SIG-M5 treated with dmso at 0.1 percent for 504 hours (cell line): ENCODE measurements around the gene COMP.

Experiments
- DNase-seq: peaks from one replicate; lab custom pipeline; 2025; ENCODE audit not compliant: unreplicated experiment; lab: John Stamatoyannopoulos, UW

COMP gene

DNA sequence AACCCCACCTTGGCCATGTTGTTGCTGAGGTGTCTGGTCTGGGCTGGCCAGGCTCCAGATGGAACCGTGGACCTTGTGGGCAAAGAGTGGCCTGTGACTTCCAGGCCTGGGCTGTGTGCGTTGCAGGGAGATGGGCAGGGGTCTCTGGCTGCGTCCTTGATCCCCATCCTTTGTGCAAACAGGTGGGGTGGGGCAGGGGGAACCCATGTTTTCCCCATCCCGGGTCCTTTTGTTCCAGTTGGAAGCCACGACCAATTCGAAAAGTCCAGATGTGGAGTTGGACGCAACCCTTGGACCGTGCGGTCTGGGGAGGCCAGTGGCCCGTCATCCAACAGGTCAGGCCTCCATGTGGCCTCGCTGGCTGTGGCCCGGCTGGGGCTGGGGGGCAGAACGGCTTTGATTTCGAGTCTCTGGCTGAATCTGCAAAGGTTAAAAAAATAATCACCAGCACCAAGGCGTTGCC lies 13.1 kb upstream of the COMP start:
- no peak for DNase-seq

DNA sequence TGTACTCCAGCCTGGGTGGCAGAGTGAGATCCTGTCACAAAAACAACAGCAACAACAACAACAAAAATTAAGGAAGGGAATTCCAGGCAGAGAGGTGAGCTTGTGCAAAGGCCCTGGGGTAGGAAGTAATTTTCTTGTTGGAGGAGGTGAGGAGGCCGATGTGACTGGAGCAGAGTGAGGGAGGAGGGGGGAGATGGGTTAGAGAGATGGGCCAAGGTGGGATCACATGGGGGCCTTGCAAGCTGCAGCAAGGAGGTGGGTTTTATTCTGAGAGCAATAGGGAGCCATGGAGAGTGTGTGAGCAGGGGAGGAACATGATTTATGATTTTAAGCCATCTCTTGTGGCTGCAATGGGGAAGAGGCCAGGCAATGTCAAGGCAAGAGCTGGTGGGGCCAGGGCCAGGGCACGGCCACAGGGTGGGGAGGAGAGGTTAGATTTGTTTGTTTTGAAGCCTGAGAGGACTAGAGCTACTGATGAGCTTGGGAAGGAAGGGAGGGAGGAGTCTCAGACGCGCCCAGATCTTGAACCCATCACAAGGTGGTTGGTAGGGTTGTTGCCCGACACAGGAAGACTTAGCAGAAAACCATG lies 12.5 kb upstream of the COMP start:
- DNase-seq = no peak

DNA sequence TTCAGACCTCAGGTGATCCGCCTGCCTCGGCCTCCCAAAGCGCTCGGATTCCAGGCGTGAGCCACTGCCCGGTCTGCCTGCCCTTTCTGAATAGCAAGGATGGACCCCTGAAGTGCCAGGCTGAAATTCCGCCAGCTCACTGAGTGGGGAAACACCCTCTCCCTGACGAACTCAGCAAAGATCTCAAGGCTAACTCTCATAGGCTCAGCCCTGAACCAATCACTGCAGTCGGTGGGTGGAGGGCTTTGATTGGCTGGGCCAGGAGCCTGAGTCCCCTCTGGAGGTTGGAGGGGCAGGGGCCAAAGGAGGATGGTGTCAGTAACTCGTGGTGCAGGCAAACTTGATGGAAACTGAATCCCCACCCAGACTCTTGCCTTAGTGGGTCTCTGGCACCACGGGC lies 11.2 kb upstream of the COMP start:
- no peak for DNase-seq

DNA sequence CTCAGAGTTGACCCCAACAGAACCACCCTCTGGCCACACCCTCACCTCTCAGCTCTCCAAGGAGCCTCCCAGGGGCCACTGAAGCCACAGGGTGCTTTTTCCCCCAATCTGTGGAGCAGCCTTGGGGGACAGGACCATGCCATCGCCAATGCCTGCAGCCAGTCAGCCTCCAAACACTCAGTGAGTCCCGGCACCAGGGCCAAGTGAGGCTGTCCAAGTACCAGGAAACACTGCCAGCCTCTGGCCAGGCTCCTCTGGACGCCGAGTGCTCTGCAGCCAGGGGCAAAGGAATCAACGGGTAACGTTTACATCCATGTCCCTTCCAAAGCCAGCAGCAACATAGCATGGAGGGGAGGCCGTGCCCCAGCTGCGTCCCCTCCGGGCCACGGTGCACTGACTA lies 9.5 kb upstream of the COMP start:
- DNase-seq = no peak

DNA sequence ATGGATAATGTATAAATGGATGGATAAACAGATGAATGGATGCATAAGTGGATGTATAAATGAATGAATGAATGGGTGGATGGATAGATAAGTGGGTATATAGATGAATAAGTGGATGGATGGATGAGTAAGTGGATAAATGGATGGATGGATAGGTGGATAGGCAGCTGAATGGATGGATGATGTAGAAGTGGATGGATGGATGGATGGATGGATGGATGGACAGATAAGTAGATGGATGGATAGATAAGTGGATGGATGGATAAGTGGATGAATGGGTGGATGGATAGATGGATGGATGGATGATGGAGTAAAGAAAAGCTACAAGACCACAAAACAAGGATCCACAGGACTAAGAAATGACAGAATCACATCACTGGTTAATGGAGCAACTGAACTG lies 9.0 kb upstream of the COMP start:
- DNase-seq = no peak

DNA sequence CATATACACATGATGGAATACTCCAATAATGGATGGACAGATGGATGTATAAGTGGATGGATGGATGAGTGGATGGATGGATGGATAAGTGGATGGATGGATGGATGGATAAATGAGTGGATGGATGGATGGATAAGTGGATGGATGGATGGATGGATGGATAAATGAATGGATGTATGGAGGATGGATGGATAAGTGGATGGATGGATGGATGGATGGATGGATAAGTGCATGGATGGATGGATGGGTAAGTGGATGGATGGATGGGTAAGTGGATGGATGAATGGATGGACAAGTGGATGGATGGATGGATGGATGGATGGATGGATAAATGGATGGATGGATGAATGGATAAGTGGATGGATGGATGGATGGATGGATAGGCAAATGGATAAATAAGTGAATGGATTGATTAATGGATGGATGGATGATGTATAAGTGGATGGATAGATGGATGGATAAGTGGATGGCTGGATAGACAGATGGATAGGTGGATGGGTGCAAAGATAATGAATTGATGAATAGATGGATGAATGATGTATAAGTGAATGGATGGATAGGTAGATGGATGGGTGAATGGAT lies 8.4 kb upstream of the COMP start:
- no peak for DNase-seq

DNA sequence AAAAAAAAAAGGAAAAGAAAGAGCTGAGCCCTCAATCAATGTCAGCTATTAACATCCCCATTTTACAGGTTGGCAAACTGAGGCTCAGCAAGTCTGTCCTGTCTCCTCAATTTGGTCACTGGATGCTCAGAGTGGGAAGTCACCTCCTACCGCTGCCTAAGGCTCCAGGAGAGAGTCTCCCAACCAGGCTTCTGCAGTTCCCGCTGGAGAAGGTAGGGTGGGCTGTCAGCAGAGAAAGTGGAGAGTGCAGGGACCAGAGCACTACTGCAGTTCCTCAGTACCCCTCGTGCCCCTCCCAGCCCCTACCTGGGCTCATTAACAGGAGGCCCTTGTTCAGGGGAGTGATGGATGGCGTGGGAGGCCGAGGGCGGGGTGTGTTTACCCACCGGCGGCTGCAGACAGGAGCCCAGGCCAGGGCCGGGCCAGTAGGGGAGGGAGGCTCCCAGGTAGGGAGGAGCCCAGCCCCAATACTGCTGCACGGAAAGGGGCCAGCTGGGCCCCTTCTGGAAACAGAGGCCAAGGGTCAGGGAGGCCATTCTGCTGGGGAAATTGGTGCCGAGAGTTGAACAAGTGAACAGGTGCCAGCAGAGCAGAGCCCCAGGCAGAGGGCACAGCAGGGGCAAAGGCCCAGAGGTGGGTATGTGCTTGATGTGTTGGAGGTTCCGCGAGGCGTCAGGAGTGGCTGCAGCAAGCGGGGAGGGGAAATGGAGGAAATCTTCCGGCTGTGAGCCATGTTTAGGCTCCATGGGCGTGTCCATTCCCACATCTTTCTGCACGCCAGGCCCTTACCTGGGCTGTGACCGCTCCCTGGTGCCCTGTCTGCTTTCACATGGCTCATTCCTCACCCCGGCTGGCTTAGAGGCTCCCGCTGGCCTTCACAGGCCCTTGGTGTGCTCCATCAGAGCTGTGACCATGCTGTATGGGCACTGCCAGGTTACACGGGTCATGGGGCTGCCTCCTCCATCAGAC lies 7.6 kb upstream of the COMP start:
- no peak for DNase-seq

DNA sequence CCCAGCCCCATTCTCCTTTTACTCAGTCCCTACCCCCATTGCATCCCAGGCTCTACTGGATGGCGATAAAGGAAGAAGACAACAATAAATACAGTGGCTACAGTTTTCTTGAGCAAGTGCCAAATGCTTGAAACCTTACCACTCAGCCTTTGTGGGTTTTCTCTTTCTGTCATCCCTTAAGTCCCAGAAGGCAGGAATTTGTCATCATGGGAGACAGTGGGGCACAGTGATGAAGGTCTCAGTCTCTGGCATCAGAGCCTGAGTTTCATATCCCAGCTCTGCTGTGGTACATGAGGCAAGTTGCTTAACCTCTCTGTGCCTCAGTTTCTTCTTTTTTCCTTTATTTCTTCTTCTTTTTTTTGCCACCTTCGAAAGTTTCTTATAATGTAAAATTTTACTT lies 5.1 kb upstream of the COMP start:
- DNase-seq = no peak

DNA sequence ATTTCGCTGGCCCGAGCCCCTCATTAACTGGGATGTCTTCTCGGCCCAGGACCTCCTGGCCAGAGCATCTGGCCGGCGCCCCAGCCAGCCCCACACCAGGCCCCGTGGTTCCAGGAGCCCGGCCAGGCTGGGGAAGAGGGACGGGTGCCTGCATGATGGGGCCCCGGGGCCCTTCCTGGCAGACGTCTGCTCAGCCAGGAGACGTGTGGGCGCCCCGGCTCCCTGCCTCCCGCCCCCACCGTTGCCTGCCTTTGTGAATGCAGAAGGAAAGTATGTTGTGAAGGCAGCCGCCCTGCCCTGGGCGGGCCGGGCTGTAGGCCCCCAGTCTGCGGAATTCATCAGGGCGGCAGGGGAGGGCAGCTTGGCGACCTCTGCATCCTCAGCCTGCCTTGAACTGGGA lies 4.4 kb upstream of the COMP start:
- DNase-seq = no peak

DNA sequence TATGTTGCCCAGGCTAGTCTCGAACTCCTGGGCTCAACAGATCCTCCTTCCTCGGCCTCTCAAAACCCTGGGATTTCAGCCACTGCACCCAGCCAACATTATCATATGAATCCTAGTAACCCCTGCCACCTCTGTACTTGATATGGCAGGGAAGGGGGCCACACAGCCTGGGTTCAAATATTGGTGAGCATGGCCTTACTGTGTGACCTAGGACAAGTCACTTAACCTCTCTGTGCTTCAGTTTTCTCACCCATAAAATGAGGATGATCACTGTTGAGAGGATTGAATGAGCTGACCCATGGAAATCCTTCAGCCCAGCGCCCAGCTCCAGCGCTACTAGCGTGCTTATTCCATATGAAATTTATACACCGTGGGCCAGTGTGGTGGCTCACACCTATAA lies 3.6 kb upstream of the COMP start:
- DNase-seq = no peak

DNA sequence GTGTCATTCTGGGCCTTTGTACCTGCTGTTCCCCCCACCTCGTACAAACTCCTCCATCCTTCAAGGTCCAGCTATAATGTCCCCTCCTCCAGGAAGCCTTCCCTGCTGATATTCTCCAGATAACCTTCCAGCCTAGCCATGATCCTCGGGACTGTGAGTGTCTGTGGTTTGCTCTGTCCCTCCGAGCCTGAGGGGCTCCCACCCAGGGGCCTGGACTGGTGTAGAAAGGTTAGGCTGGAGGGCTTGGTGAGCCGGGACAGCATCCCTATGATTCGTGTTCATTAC lies 2.9 kb upstream of the COMP start:
- DNase-seq = no peak

DNA sequence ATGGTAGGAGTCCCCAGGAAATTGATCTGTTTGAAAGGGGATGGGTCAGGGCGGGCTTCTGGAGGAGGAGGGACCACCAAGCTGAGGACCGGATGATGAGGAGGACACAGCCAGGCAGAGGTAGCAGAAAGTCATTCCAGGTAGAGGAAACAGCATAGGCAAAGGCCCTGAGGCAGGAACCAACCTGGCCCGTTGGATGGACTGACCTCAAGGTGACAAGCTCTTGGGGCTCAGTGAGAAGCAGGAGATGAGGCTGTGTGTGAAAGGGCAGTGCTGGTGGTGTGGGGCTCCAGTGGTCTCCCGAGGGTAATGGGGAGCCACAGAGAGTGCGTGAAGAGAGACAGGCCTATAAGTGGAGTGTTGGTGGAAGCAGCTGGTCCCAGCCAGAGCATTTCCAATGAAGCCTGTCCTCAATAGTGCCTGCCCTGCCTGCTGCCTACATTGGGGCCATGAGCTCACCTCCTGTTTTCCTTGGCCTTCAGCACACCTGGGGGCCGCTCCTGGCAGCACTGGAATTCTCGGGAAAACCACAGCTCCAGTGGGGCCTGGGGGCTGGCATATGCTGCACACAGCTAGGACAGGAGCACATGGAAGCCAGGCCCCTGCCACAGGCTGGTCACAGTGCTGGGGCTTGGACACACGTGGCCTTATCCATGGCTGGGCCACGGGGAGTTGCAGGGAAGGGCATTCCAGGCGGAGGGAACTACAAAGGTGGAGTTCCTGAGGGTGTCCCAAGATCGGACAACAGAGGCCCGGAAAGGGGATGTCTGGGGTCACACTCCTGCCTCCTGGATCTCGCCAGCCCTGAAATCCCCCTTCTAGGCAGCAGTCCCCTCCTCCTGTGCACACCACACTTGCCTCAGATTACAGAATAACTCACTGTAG lies 2.3 kb upstream of the COMP start:
- DNase-seq = no peak

DNA sequence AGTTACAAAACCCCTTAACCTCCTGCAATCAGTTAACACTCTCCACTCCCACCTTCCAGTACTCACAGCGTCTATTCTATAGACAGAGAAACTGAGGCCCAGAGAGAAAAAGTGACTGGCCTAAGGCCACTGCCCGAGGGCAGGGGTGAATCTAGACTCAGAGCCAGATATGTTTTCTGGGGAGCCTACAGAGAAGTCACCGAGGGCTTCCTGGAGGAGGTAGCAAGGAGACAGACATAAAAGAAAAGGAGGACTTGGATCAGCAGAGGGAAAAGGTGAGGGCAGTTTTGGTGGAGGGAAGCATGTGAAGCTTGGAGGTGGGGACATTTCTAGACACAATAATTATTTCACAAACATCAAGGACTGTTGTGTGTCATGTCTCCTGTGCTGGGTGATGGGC lies 1.6 kb upstream of the COMP start:
- DNase-seq = no peak

DNA sequence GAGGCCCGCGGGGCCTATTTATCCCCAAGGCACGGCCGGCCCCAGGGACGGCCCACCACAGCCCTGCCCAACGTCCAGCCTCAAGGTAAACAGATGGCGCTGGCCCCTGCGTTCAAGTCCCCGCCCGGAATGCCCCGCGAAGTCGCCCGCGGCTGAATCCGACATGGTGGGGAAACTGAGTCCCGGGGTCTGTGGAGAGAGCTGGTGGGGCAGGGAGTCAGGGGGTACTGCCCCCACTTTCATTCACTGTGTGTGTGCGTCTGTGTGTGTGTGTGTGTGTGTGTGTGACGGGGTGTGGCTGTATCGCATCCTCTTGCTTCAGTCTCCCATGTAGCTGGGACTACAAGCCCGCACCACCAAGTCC lies 192 bp upstream of the COMP start:
- no peak for DNase-seq

DNA sequence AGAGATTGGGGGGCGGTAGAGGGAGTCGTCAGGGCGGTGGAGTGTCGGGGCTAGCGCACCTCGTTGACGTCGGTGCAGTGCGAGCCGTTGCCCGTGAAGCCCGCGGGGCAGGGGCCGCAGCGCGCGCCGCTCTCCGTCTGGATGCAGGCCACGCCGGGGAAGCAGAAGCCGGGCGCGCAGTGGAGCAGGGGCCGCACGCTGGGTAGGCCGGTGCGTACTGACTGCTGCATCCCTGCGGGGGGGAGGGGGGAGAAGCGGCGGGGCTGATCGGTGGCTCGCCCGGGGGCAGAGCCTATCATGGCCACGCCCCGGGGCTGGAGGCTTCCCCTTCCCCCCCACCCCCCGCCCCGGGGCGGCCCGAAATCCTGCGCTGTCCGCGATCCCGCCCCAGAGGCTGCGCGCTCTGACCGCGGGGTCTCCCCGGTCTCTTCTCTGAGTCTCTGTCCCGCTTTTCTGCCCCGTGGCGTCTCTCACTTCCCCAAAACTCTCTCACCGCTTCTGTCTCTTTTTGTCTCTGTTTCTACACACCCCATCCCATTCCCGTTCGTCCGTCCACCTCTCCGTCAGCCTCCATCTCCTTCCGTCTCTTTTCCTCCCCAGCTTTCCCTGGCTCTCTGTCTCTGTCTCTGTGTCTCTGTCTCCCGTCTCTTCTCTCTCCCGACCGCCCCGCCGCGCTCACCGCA lies 1.1 kb downstream of the COMP start:
- DNase-seq = peak; percentile 32

DNA sequence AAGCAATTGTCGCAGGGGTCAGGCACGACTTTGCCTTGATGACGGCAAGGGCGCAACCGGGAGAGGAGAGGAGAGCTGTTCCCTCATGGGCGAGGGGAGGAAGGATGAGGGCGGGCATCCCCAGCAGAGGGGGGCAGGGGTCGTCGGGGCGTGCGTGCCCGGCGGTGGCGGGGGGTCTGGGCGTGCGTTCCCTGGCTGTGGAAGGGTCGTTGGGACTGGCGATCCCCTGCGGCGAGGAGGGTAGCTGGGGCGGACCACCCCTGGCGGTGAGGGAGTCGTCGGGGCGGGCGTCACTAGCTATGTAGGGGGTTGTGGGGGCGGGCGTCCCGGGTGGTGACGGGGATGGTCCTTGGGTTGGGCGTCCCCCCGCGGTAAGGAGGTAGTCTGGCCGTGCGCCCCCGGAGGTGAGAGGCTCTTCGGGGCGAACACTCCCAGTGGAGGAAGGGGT lies 1.7 kb downstream of the COMP start:
- no peak for DNase-seq

DNA sequence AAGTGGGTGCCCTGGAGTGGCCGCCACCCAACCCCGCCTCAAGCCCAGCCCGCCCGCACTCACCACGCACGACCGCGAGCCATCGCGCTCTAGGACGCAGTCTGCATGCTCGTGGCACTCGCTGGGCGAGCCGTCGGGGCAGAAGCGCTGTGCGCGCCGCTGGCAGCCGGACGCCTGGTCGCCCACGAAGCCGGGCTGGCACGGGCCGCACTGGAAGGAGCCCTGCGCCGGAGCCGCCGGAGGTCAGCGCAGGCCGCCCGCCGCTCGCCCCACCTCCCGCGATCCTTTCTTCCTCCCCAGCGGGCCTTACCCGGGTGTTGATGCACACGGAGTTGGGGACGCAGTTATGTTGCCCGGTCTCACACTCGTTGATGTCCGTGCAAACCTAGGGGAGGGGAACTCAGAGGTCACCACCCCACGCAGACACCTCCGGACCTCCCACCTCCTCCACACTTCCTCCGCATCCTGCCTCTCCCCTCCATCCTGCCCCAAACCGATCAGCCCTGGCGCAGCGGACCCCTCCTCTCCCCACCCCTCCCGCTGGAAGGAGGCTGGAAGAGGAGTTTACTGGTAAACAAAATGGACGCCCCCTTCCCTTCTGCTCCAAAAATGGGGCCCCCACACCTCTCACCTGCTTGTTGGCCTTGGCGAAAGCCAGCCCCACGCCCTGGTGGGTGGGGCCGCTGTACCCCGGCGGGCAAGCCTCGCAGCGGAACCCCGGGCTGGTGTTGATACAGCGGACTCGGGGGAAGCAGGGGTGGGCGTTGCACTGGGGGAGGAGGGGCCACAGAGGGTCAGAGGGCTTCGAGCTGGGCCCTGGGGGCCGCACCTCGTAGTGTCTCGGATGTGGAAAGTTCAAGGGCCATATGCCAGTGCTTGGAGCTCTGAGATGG lies 2.3 kb downstream of the COMP start:
- no peak for DNase-seq

DNA sequence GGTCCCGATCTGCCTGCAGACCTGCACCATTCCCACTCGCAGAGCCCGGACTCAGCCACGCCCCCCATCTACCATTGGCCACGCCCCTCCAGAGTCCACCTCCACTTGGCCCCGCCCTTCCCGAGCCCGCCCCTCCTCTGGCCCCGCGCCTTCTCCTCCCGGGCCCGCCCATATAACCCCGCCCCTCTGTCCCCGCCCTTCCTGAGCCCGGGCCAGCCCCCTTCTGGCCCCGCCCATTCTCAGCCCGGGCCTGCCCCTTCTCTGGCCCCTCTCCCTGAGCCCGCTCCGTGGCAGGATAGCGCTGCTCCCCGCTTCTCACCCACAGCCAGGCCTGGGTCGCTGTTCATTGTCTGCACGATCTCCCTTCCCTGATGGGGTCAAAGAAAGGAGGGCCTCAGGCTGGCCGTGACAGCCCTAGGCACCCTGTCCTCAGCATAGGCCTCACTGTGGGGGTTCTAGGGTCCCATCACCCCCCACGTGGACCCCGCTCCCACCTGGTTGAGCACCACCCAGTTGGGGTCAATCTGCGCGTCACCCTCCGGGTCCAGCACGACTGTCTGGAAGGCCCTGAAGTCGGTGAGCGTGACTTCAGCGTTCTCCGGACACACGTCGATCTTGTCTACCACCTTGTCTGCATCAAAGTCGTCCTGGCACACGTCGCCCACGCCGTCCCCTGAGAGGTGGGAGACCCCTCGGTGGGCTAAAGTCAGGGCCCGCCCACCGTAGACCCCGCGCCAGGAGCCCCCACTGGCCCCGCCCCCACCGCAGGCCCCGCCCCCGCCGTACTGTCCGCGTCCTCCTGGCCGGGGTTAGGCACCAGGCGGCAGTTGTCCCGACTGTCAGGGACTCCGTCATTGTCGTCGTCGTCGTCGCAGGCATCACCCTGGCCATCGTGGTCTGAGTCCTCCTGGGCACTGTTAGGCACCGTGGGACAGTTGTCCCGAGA lies 5.7 kb downstream of the COMP start:
- peak; percentile 61 for DNase-seq

DNA sequence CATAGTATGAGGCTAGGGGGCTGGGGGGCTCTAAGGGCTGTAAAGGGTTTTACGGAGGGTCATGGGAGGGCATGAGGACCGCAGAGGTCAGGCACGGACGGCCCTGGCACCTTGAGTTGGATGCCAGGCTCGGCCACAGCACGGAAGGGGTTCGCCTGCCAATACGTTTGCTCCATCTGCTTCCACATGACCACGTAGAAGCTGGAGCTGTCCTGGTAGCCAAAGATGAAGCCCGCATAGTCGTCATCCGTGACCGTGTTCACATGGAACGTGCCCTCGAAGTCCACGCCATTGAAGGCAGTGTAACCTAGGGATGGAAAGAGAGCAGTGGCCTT lies 6.4 kb downstream of the COMP start:
- no peak for DNase-seq
